IPS-18a (cell line): ENCODE measurements around the gene MT1G.

Source experiments
- H3K27ac ChIP-seq: one replicate; pipeline ENCODE4 v1.5.1; 2013; ENCODE audit warnings: low read length
- H3K27me3 ChIP-seq: one replicate; pipeline ENCODE4 v1.6.1; 2013; ENCODE audit warnings: mild to moderate bottlenecking, low read length; ENCODE audit not compliant: control insufficient read depth, insufficient read depth
- H3K36me3 ChIP-seq: one replicate; pipeline ENCODE4 v1.6.1; 2013; ENCODE audit warnings: low read depth, low read length; ENCODE audit not compliant: control insufficient read depth
- H3K4me1 ChIP-seq: one replicate; pipeline ENCODE4 v1.6.1; 2013; ENCODE audit warnings: low read depth, low read length; ENCODE audit not compliant: control insufficient read depth
- H3K4me3 ChIP-seq: one replicate; pipeline ENCODE4 v1.5.1; 2013; ENCODE audit warnings: low read length
- H3K9ac ChIP-seq: one replicate; pipeline ENCODE4 v1.6.1; 2013; ENCODE audit warnings: mild to moderate bottlenecking, low read length, moderate library complexity
- H3K9me3 ChIP-seq: one replicate; pipeline ENCODE4 v1.6.1; 2013; ENCODE audit warnings: low read depth, low read length; ENCODE audit not compliant: control insufficient read depth

Gene MT1G

GRCh38 chr16:56653218-56653617 lies 14.6 kb downstream of the MT1G start:
- no peaks in the 10 kb centered on the region for H3K9me3 ChIP-seq
- H3K36me3 ChIP-seq: no peaks in the 10 kb centered on the region
- no peak overlapping the region for H3K27ac ChIP-seq
- H3K27me3 ChIP-seq: peaks cover 36% of the 10 kb centered on the region
- no peak overlapping the region for H3K9ac ChIP-seq
- no peaks in the 10 kb centered on the region for H3K4me1 ChIP-seq
- H3K4me3 ChIP-seq: no peak overlapping the region

- Histone ChIP-seq H3K9me3 (no peaks in the 10 kb centered on the region), H3K27ac (no peak overlapping the region), H3K36me3 (no peaks in the 10 kb centered on the region), H3K4me3 (no peak overlapping the region), H3K9ac (no peak overlapping the region), H3K27me3 (peaks cover 37% of the 10 kb centered on the region), H3K4me1 (no peaks in the 10 kb centered on the region)
Observed at GRCh38 chr16:56652600-56652999, 15.3 kb downstream of the MT1G start.

GRCh38 chr16:56651586-56651985 lies 16.3 kb downstream of the MT1G start, which contains the start of gene MT1B:
TSS of gene MT1B (plus strand) at chr16:56651886. CDS start at chr16:56651954, 68 bp downstream.
- Histone ChIP-seq H3K9me3 (no peaks in the 10 kb centered on the region), H3K4me3 (no peak within 1 kb of the TSS), H3K4me1 (no peaks in the 10 kb centered on the region), H3K36me3 (no peaks in the 10 kb centered on the region), H3K27ac (no peak within 1 kb of the TSS), H3K27me3 (peaks cover 44% of the 10 kb centered on the region), H3K9ac (no peak within 1 kb of the TSS)

- Histone ChIP-seq H3K4me3 (no peak overlapping the region), H3K27ac (no peak overlapping the region), H3K36me3 (no peaks in the 10 kb centered on the region), H3K9ac (no peak overlapping the region), H3K4me1 (no peaks in the 10 kb centered on the region), H3K9me3 (no peaks in the 10 kb centered on the region), H3K27me3 (peaks cover 55% of the 10 kb centered on the region)
Observed at GRCh38 chr16:56649820-56650219, 18.0 kb downstream of the MT1G start.

- Histone ChIP-seq H3K36me3 (no peaks in the 10 kb centered on the region), H3K27ac (no peak overlapping the region), H3K9me3 (no peaks in the 10 kb centered on the region), H3K4me3 (no peak overlapping the region), H3K27me3 (peaks cover 61% of the 10 kb centered on the region), H3K9ac (no peak overlapping the region), H3K4me1 (no peaks in the 10 kb centered on the region)
Observed at GRCh38 chr16:56649271-56649670, 18.6 kb downstream of the MT1G start.

- Histone ChIP-seq H3K27ac (no peak overlapping the region), H3K9ac (no peak overlapping the region), H3K9me3 (no peaks in the 10 kb centered on the region), H3K4me3 (peak overlapping the region; percentile 2), H3K36me3 (no peaks in the 10 kb centered on the region), H3K4me1 (peaks cover 3% of the 10 kb centered on the region), H3K27me3 (peaks cover 71% of the 10 kb centered on the region)
Observed at GRCh38 chr16:56647641-56648431, 20.0 kb downstream of the MT1G start.

- no peaks in the 10 kb centered on the region for H3K9me3 ChIP-seq
- no peak overlapping the region for H3K4me3 ChIP-seq
- peaks cover 3% of the 10 kb centered on the region for H3K4me1 ChIP-seq
- H3K27me3 ChIP-seq: peaks cover 91% of the 10 kb centered on the region
- H3K27ac ChIP-seq: no peak overlapping the region
- H3K36me3 ChIP-seq: no peaks in the 10 kb centered on the region
- H3K9ac ChIP-seq: no peak overlapping the region
Observed at GRCh38 chr16:56645838-56646237, 22.0 kb downstream of the MT1G start.

- H3K4me3 ChIP-seq: no peak overlapping the region
- no peaks in the 10 kb centered on the region for H3K9me3 ChIP-seq
- no peaks in the 10 kb centered on the region for H3K36me3 ChIP-seq
- H3K27ac ChIP-seq: no peak overlapping the region
- H3K4me1 ChIP-seq: peaks cover 3% of the 10 kb centered on the region
- H3K9ac ChIP-seq: no peak overlapping the region
- H3K27me3 ChIP-seq: peaks cover 97% of the 10 kb centered on the region
Observed at GRCh38 chr16:56645311-56645710, 22.6 kb downstream of the MT1G start.

GRCh38 chr16:56643833-56644232 lies 24.0 kb downstream of the MT1G start:
- Histone ChIP-seq H3K4me3 (peak overlapping the region; percentile 27), H3K9me3 (no peaks in the 10 kb centered on the region), H3K27me3 (peaks cover 100% of the 10 kb centered on the region), H3K27ac (no peak overlapping the region), H3K36me3 (no peaks in the 10 kb centered on the region), H3K4me1 (peaks cover 3% of the 10 kb centered on the region), H3K9ac (no peak overlapping the region)

- Histone ChIP-seq H3K9me3 (no peaks in the 10 kb centered on the region), H3K36me3 (no peaks in the 10 kb centered on the region), H3K27me3 (peaks cover 100% of the 10 kb centered on the region), H3K27ac (no peak overlapping the region), H3K4me1 (peaks cover 3% of the 10 kb centered on the region), H3K4me3 (peak overlapping the region; percentile 27), H3K9ac (no peak overlapping the region)
Observed at GRCh38 chr16:56643080-56643778, 24.6 kb downstream of the MT1G start.

- Histone ChIP-seq H3K27me3 (peaks cover 100% of the 10 kb centered on the region), H3K36me3 (no peaks in the 10 kb centered on the region), H3K4me3 (no peak overlapping the region), H3K4me1 (peaks cover 3% of the 10 kb centered on the region), H3K27ac (no peak overlapping the region), H3K9ac (no peak overlapping the region), H3K9me3 (no peaks in the 10 kb centered on the region)
Observed at GRCh38 chr16:56641166-56641565, 26.7 kb downstream of the MT1G start.
